ENCODE data around the gene KIF26A.

KIF26A gene

DNA sequence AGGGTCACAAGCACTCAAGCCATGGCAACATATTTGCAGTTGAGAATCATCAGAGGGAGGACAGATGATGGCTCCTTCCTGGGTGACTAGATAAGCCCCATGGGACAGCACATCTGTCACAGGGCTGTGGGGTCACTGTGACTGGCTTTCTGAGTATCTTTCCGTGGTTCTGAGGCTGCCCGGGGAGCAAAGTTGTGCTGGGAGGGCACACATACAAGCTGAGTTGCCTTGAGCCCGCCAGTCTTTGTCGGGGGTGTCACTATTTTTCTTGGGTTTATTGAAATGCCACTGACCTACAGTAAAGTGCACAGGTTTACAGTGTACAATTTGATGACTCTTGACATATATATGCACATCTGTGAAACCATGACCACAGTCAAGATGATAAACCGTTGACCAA is 17.2 kb upstream of the KIF26A start:
- no peak for DNase-seq (ENCODE audit: low spot score)
- TF ChIP-seq CTCF (IDR thresholded peaks at IDR 0.05; ENCODE audit: extremely low read depth, missing control alignments): no peak

DNA sequence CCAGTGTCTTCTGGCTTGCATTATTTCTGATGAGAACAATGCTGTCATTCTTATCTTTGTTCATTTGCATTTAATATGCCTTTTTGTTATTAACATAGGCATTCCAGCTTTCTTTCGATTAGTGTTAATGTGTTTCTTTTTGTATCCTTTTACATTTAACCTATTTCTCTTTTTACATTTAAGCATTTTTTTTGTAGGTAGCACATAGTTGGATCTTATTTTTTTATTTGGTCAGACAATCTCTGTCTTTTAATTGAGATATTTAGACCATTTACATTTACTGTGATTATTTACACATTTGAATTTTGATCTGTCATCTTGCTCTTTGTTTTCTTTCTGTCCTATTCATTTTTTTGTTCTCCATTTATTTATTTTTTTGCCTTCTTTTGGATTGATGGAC is 14.5 kb upstream of the KIF26A start:
- TF ChIP-seq CTCF (IDR thresholded peaks at IDR 0.05; ENCODE audit: extremely low read depth, missing control alignments): no peak

DNA sequence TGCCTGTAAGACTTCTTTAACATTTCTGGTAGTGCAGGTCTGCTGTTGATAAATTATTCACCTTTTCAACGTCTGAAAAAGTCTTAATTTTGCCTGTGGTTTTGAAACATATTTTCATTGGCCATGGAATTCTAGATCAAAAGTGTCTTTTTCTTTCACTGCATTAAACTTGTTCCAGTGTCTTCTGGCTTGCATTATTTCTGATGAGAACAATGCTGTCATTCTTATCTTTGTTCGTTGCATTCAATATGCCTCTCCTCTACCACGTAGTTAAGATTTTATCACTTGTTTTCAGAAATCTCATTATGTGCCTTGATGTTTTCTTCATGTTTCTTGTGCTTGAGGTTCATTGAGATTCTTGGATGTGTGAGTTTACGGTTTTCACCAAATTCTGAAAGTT is 13.4 kb upstream of the KIF26A start:
- no peak for DNase-seq (ENCODE audit: low spot score)
- TF ChIP-seq CTCF (IDR thresholded peaks at IDR 0.05; ENCODE audit: extremely low read depth, missing control alignments): no peak

More for the DNA sequence above, 14.5 kb upstream of the KIF26A start:
- DNase-seq (ENCODE audit: low spot score): no peak

- DNase-seq (ENCODE audit: low spot score): no peak
- TF ChIP-seq CTCF (IDR thresholded peaks at IDR 0.05; ENCODE audit: extremely low read depth, missing control alignments): no peak
Measured at GRCh38 chr14:104126753-104127152, 11.6 kb upstream of the KIF26A start.

DNA sequence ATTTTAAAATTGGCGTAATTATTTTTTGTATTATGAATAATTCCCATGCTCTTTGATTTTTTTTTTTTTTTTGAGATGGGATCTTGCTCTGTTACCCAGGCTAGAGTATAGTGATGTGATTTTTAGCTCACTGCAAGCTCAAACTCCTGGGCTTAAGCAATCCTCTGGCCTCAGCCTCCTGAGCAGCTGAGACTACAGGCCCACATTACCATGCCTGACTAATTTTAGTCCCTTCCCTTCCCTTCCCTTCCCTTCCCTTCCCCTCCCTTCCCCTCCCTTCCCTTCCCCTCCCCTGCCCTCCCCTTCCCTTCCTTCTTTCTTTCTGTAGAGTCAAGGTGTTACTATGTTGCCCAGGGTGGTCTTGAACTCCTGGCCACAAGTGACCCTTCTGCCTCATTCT is 9.4 kb upstream of the KIF26A start:
- TF ChIP-seq CTCF (IDR thresholded peaks at IDR 0.05; ENCODE audit: extremely low read depth, missing control alignments): no peak
- no peak for DNase-seq (ENCODE audit: low spot score)

GRCh38 chr14:104129556-104129955 is 8.8 kb upstream of the KIF26A start:
- no peak for DNase-seq (ENCODE audit: low spot score)
- TF ChIP-seq CTCF (IDR thresholded peaks at IDR 0.05; ENCODE audit: extremely low read depth, missing control alignments): no peak

GRCh38 chr14:104130974-104131651 is 7.3 kb upstream of the KIF26A start:
- DNase-seq (ENCODE audit: low spot score): peak; percentile 70
- peak; percentile 47 for TF ChIP-seq CTCF (IDR thresholded peaks at IDR 0.05; ENCODE audit: extremely low read depth, missing control alignments)
